Smooth muscle cell (in vitro differentiated cells): Measurements from ENCODE around the gene GPR22. TPM values are rescaled to one million over a fixed set of nuclear protein-coding genes. Genes with fewer than 3 reads are reported as not detected.

Experiments used
- DNase-seq: peaks from one replicate; lab custom pipeline; 2025; ENCODE audit not compliant: unreplicated experiment; lab: John Stamatoyannopoulos, UW
- H2AFZ ChIP-seq: fragments of 200-600 bp; sonication (generic); 2 replicates; pipeline ENCODE4 v1.6.0; 2016; ENCODE audit warnings: antibody characterized with exemption, low read depth, mild to moderate bottlenecking
- H3F3A ChIP-seq: fragments of 200-600 bp; sonication (generic); 2 replicates; pipeline ENCODE4 v1.6.0; 2017; ENCODE audit warnings: antibody characterized with exemption, low read depth
- H3K27ac ChIP-seq: fragments of 200-600 bp; sonication (generic); 2 replicates; pipeline ENCODE4 v1.5.1; 2016; ENCODE audit warnings: low read depth, mild to moderate bottlenecking
- H3K27me3 ChIP-seq: fragments of 200-600 bp; sonication (generic); 2 replicates; pipeline ENCODE4 v1.6.1; 2016; ENCODE audit warnings: low read depth, mild to moderate bottlenecking
- H3K36me3 ChIP-seq: fragments of 200-600 bp; sonication (generic); 2 replicates; pipeline ENCODE4 v1.5.1; 2016; ENCODE audit warnings: low read depth
- H3K4me1 ChIP-seq: fragments of 200-600 bp; sonication (generic); 2 replicates; pipeline ENCODE4 v1.5.1; 2016; ENCODE audit warnings: low read depth
- H3K4me2 ChIP-seq: fragments of 200-600 bp; sonication (generic); 2 replicates; pipeline ENCODE4 v1.6.0; 2016; ENCODE audit warnings: mild to moderate bottlenecking
- H3K4me3 ChIP-seq: fragments of 200-600 bp; sonication (generic); 2 replicates; pipeline ENCODE4 v1.5.1; 2016; ENCODE audit warnings: mild to moderate bottlenecking
- H3K79me2 ChIP-seq: fragments of 200-600 bp; sonication (generic); 2 replicates; pipeline ENCODE4 v1.6.0; 2016; ENCODE audit warnings: low read depth, mild to moderate bottlenecking
- H3K9ac ChIP-seq: fragments of 200-600 bp; sonication (generic); 2 replicates; pipeline ENCODE4 v1.6.0; 2016; ENCODE audit warnings: low read depth
- H3K9me3 ChIP-seq: fragments of 200-600 bp; sonication (generic); replicated peaks from 2 replicates; pipeline ENCODE4 v1.5.1; 2016; ENCODE audit warnings: low read depth
- H4K20me1 ChIP-seq: fragments of 200-600 bp; sonication (generic); 2 replicates; pipeline ENCODE4 v1.6.0; 2016; ENCODE audit warnings: low read depth
- WGBS: methylation state at CpG from one replicate; pipeline ENCODE4 v1.1.7; 2016; ENCODE audit warnings: low lambda C conversion rate; 5-methylcytosine and 5-hydroxymethylcytosine counted together
- polyA plus RNA-seq: library from polyadenylated mRNA; unstranded; fragments of >200 nt; fragmentation: Nextera tagmentation; extraction: Ambion mirVana; gene quantifications from 2 replicates; pipeline ENCODE4 v1.2.1, GENCODE V29; 2016
- total RNA-seq: library from RNA; depleted of rRNA; stranded (reverse); fragments of >200 nt; gene quantifications from 2 replicates; pipeline ENCODE4 v1.2.3, GENCODE V29; 2014
- TF ChIP-seq, protein P1 (sequence below): fragments of 200-600 bp; sonication (generic); IDR thresholded peaks from 2 replicates; pipeline ENCODE4 v1.5.1; 2017; ENCODE audit warnings: borderline replicate concordance, mild to moderate bottlenecking, antibody characterized with exemption; ENCODE audit not compliant: insufficient read depth, poor library complexity, severe bottlenecking

GPR22 gene
- total and polyA plus RNA-seq, 2 experiments from 2014 or later = 0.08 TPM; not detected in 1

GRCh38 chr7:107492875-107493274, 23.0 kb downstream of the GPR22 start:
- H3K27ac ChIP-seq = no peak overlapping the region
- WGBS = 100% methylated on average over 2 of the region's 2 CpGs
- H3K27me3 ChIP-seq = no peaks in the 10 kb centered on the region
- H3K36me3 ChIP-seq = no peaks in the 10 kb centered on the region
- peaks cover 35% of the 10 kb centered on the region for H3K79me2 ChIP-seq
- no peak overlapping the region for H3K4me3 ChIP-seq
- TF ChIP-seq, protein P1, sequence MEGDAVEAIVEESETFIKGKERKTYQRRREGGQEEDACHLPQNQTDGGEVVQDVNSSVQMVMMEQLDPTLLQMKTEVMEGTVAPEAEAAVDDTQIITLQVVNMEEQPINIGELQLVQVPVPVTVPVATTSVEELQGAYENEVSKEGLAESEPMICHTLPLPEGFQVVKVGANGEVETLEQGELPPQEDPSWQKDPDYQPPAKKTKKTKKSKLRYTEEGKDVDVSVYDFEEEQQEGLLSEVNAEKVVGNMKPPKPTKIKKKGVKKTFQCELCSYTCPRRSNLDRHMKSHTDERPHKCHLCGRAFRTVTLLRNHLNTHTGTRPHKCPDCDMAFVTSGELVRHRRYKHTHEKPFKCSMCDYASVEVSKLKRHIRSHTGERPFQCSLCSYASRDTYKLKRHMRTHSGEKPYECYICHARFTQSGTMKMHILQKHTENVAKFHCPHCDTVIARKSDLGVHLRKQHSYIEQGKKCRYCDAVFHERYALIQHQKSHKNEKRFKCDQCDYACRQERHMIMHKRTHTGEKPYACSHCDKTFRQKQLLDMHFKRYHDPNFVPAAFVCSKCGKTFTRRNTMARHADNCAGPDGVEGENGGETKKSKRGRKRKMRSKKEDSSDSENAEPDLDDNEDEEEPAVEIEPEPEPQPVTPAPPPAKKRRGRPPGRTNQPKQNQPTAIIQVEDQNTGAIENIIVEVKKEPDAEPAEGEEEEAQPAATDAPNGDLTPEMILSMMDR = no peak
- no peak overlapping the region for H3K4me2 ChIP-seq
- H4K20me1 ChIP-seq = peaks cover 74% of the 10 kb centered on the region
- no peak for DNase-seq
- no peak overlapping the region for H3K9ac ChIP-seq
- no peaks in the 10 kb centered on the region for H3K4me1 ChIP-seq
- H3K9me3 ChIP-seq = no peaks in the 10 kb centered on the region
- H3F3A ChIP-seq = no peaks in the 10 kb centered on the region
- H2AFZ ChIP-seq = no peak overlapping the region

DNA sequence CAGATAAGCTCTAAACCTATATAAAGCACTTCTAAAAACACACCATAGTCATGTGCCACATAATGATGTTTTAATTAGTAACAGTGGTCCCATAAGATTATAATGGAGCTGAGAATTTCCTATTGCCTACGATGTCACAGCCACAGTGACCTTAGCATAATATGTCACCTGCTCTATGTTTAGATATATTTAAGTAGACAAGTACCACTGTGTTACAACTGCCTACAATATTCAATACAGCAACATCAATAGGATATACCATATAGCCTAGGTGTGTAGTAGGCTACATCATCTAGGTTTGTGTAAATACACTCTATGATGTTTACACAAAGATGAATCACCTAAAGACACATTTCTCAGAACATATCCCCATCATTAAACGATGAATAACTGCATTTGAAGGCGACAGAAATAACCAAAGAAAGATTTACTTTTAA, 24.5 kb downstream of the GPR22 start:
- Histone ChIP-seq H3K9ac (no peak overlapping the region), H3K4me1 (no peaks in the 10 kb centered on the region), H3K4me2 (no peak overlapping the region), H3K9me3 (no peaks in the 10 kb centered on the region), H3K79me2 (peaks cover 43% of the 10 kb centered on the region), H3K27me3 (no peaks in the 10 kb centered on the region), H3K36me3 (no peaks in the 10 kb centered on the region), H2AFZ (no peak overlapping the region), H4K20me1 (peaks cover 70% of the 10 kb centered on the region), H3K27ac (no peak overlapping the region), H3F3A (no peaks in the 10 kb centered on the region), H3K4me3 (no peak overlapping the region)
- TF ChIP-seq, protein P1 = no peak
- 90% methylated on average over 3 of the region's 3 CpGs for WGBS
- no peak for DNase-seq

DNA sequence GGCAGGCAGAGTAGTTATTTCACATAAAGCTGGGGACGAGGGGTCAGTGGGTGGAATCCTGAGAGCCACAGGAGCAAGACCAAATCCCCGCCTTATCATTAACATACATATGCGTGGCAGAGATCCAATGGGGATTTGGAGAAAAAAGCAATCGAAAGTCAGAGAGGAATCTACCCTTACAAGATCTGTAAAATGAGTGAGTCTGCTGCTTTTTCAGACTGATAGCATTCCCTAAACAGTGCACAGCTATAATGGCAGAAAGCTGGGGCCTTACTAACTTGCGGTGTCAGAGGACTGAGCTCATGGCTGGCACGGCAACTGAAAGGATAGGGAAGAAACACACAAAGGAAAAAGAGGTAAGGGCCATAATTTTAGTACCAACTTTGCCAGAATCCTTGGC, 25.0 kb downstream of the GPR22 start:
- no peak overlapping the region for H3K4me3 ChIP-seq
- peak overlapping the region; percentile 36 for H3K27ac ChIP-seq
- 68% methylated on average over 6 of the region's 6 CpGs for WGBS
- H3K27me3 ChIP-seq = no peaks in the 10 kb centered on the region
- no peak for DNase-seq
- H3K9ac ChIP-seq = no peak overlapping the region
- H3K4me1 ChIP-seq = no peaks in the 10 kb centered on the region
- H3K79me2 ChIP-seq = peaks cover 43% of the 10 kb centered on the region
- no peaks in the 10 kb centered on the region for H3K36me3 ChIP-seq
- TF ChIP-seq, protein P1 = no peak
- H3F3A ChIP-seq = no peaks in the 10 kb centered on the region
- no peaks in the 10 kb centered on the region for H3K9me3 ChIP-seq
- H4K20me1 ChIP-seq = peaks cover 71% of the 10 kb centered on the region
- no peak overlapping the region for H2AFZ ChIP-seq
- H3K4me2 ChIP-seq = no peak overlapping the region

GRCh38 chr7:107495516-107495915, 25.7 kb downstream of the GPR22 start:
- Histone ChIP-seq H3K79me2 (peaks cover 43% of the 10 kb centered on the region), H3K4me1 (no peaks in the 10 kb centered on the region), H3K4me2 (no peak overlapping the region), H4K20me1 (peaks cover 71% of the 10 kb centered on the region), H3K36me3 (no peaks in the 10 kb centered on the region), H3F3A (no peaks in the 10 kb centered on the region), H3K27ac (no peak overlapping the region), H2AFZ (no peak overlapping the region), H3K27me3 (no peaks in the 10 kb centered on the region), H3K9me3 (no peaks in the 10 kb centered on the region), H3K4me3 (no peak overlapping the region), H3K9ac (no peak overlapping the region)
- no peak for DNase-seq
- TF ChIP-seq, protein P1 = no peak
